GM23248 (cell line): ENCODE measurements around the gene CATSPERD.

Source experiments
- EZH2 ChIP-seq: fragments of 200-600 bp; sonication (generic); IDR thresholded peaks from 2 replicates; pipeline ENCODE4 v1.6.1; 2018; ENCODE audit warnings: antibody characterized with exemption, mild to moderate bottlenecking; ENCODE audit not compliant: insufficient read depth, poor library complexity, severe bottlenecking
- EZH2phosphoT487 ChIP-seq: fragments of 200-600 bp; sonication (generic); IDR thresholded peaks from 2 replicates; pipeline ENCODE4 v1.6.1; 2018; ENCODE audit warnings: antibody characterized with exemption, moderate library complexity, mild to moderate bottlenecking, low read depth; ENCODE audit not compliant: insufficient read depth

- no peak for TF ChIP-seq EZH2
- no peak for TF ChIP-seq EZH2phosphoT487
These were observed 52.0 kb downstream of the CATSPERD start for GRCh38 chr19:5772416-5772815.
